ENCODE results near the gene TAF4B. TPM values are rescaled to one million over a fixed set of nuclear protein-coding genes. Genes with fewer than 3 reads are reported as not detected.

Gene TAF4B
- total RNA-seq, 6 donors from 2014 or later = 2.9 to 9.7 (median 6.4) TPM

DNA sequence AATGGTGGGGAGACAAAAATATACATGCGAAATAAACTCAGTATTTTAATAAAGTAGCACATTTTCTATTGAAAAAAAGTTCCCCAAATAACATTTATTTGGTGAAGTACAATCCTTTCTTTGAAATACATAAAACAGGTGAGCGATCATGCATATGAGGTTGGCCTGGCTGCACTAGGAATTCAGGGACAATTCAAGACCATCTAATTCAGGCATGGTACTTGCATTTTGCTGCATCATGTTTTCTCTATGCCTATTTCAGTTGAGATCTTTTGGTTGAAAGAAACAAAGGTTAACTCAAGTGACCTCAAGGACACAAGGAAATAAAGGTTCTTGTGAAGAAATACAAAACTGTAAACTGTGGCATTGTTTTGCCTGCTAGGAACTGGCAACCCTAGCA is 19.8 kb upstream of the TAF4B start:
- 95 to 99% methylated on average over 2 of the region's 2 CpGs for WGBS, 2 donors
- TF ChIP-seq POLR2A (IDR thresholded peaks at IDR 0.05) (no peak), EP300 (IDR thresholded peaks at IDR 0.05) (no peak), POLR2AphosphoS5 (IDR thresholded peaks at IDR 0.05) (no peak)

GRCh38 chr18:26207937-26208336 is 18.3 kb upstream of the TAF4B start:
- DNase-seq = no peak
- Histone ChIP-seq H3K4me3 (no peak overlapping the region), H3K27me3 (no peaks in the 10 kb centered on the region), H3K9me3 (no peaks in the 10 kb centered on the region), H3K27ac (no peak overlapping the region), H3K4me1 (no peaks in the 10 kb centered on the region), H3K36me3 (no peaks in the 10 kb centered on the region)
- 88 to 89% methylated on average over 3 of the region's 3 CpGs for WGBS, 2 donors
- no peak for TF ChIP-seq CTCF (IDR thresholded peaks at IDR 0.05)
- TF ChIP-seq EP300 (IDR thresholded peaks at IDR 0.05) = no peak
- TF ChIP-seq POLR2A (IDR thresholded peaks at IDR 0.05) = no peak
- TF ChIP-seq POLR2AphosphoS5 (IDR thresholded peaks at IDR 0.05) = no peak
- ATAC-seq (ENCODE audit: low FRiP score in 2 of 2) = no peak

More for the DNA sequence above, 19.8 kb upstream of the TAF4B start:
- Histone ChIP-seq H3K27ac (no peak overlapping the region), H3K9me3 (no peaks in the 10 kb centered on the region), H3K36me3 (no peaks in the 10 kb centered on the region), H3K4me1 (no peaks in the 10 kb centered on the region), H3K4me3 (no peak overlapping the region), H3K27me3 (no peaks in the 10 kb centered on the region)
- no peak for ATAC-seq (ENCODE audit: low FRiP score in 2 of 2)
- no peak for DNase-seq

DNA sequence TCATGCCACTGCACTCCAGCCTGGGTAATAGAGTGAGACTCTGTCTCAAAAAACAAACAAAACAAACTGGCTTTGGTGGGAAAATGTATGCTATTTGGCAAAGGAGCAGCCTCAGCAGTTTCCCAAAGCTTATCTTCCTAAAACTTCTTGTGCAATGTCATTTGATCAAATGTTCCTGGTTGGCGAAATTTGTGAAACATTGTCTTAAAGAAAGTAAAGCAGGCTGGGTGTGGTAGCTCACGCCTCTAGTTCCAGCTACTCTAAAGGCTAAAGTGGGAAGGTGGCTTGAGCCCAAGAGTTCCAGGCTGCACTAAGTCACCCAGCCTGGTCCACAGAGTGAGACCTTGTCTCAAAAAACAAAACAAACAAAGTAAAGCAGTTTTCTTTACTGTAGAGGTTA is 17.3 kb upstream of the TAF4B start:
- peak overlapping the region in 1 of 4 donors; percentile 43 for H3K27ac ChIP-seq
- H3K4me1 ChIP-seq = no peaks in the 10 kb centered on the region
- H3K9me3 ChIP-seq = no peaks in the 10 kb centered on the region
- 63 to 69% methylated on average over 2 of the region's 2 CpGs for WGBS, 2 donors
- TF ChIP-seq POLR2AphosphoS5 (IDR thresholded peaks at IDR 0.05) = no peak
- no peak for TF ChIP-seq POLR2A (IDR thresholded peaks at IDR 0.05)
- TF ChIP-seq CTCF (IDR thresholded peaks at IDR 0.05) = no peak
- TF ChIP-seq EP300 (IDR thresholded peaks at IDR 0.05) = no peak
- H3K27me3 ChIP-seq = no peaks in the 10 kb centered on the region
- DNase-seq (peak in 1 of 2 donors; percentile 69), ATAC-seq (ENCODE audit: low FRiP score in 2 of 2) (no peak)
- H3K4me3 ChIP-seq = no peak overlapping the region
- H3K36me3 ChIP-seq = no peaks in the 10 kb centered on the region

- DNase-seq = no peak
- no peak for ATAC-seq (ENCODE audit: low FRiP score in 2 of 2)
- H3K27ac ChIP-seq = no peak overlapping the region
- TF ChIP-seq POLR2A (IDR thresholded peaks at IDR 0.05) (no peak), CTCF (IDR thresholded peaks at IDR 0.05) (no peak), POLR2AphosphoS5 (IDR thresholded peaks at IDR 0.05) (no peak), EP300 (IDR thresholded peaks at IDR 0.05) (no peak)
- H3K9me3 ChIP-seq = no peaks in the 10 kb centered on the region
- no peak overlapping the region for H3K4me3 ChIP-seq
- no peaks in the 10 kb centered on the region for H3K27me3 ChIP-seq
- WGBS, 2 donors = 82 to 93% methylated on average over 4 of the region's 4 CpGs
- H3K36me3 ChIP-seq = no peaks in the 10 kb centered on the region
- no peaks in the 10 kb centered on the region for H3K4me1 ChIP-seq
Observed at GRCh38 chr18:26210147-26210546, 16.1 kb upstream of the TAF4B start.

DNA sequence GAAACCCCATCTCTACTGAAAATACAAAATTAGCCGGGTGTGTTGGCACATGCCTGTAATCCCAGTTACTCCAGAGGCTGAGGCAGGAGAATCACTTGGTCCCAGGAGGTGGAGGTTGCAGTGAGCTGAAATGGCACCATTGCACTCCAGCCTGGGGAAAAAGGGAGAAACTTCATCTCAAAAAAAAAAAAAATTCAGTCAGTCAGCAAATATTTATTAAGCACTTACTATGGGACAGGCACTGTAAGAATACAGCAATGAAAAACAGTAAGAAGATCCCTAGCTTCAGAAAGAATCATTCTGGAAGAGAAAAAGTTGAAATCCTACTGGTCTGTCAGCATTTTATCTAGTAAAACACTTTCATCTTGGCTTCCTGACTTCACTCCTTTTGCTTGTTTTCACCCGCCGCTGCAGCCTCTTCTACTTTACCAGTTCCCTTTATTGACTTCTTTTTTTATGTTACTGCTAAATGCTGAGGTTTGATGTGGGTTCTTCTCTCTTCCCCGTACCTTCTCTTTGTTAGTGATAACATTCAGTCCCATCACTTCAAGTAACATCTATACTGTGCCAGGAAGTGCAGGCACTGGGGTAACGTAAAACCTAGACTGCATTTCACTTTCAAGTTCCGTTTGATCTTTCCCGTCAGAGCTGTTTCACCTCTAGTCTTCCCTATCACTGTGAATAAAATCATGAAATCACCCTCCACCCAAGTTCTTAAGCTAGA is 10.8 kb upstream of the TAF4B start:
- H3K27me3 ChIP-seq = no peaks in the 10 kb centered on the region
- 40 to 57% methylated on average over 7 of the region's 7 CpGs for WGBS, 2 donors
- no peak overlapping the region for H3K4me3 ChIP-seq
- H3K36me3 ChIP-seq = no peaks in the 10 kb centered on the region
- no peaks in the 10 kb centered on the region for H3K9me3 ChIP-seq
- DNase-seq = no peak
- no peak for ATAC-seq (ENCODE audit: low FRiP score in 2 of 2)
- TF ChIP-seq POLR2A (IDR thresholded peaks at IDR 0.05) (no peak), CTCF (IDR thresholded peaks at IDR 0.05) (no peak), POLR2AphosphoS5 (IDR thresholded peaks at IDR 0.05) (no peak), EP300 (IDR thresholded peaks at IDR 0.05) (no peak)
- H3K27ac ChIP-seq = no peak overlapping the region
- no peaks in the 10 kb centered on the region for H3K4me1 ChIP-seq

Measured in upper lobe of left lung (tissue), 6 donors.